ENCODE measurements around the gene SLC38A10.
A peak's percentile ranks its signal among the peaks of the same experiment; 100 is the strongest.

The SLC38A10 gene

GRCh38 chr17:81253358-81254131 is 41.6 kb downstream of the SLC38A10 start:
- Histone ChIP-seq H3K4me1 (ENCODE audit: control insufficient read depth, insufficient read depth, low read length) (peaks cover 33% of the 10 kb centered on the region), H3K36me3 (ENCODE audit: control insufficient read depth, insufficient read depth, low read length, severe bottlenecking) (peaks cover 37% of the 10 kb centered on the region), H3K9ac (ENCODE audit: low read length) (no peak overlapping the region), H3K9me3 (ENCODE audit: control insufficient read depth, low read length) (no peaks in the 10 kb centered on the region), H3K4me3 (ENCODE audit: low read length) (no peak overlapping the region), H3K27me3 (replicated peaks; ENCODE audit: control insufficient read depth, insufficient read depth, low read length) (no peaks in the 10 kb centered on the region)
- DNase-seq (ENCODE audit: low read depth) = peak; percentile 64

GRCh38 chr17:81252987-81253329 is 42.1 kb downstream of the SLC38A10 start:
- peaks cover 33% of the 10 kb centered on the region for H3K4me1 ChIP-seq (ENCODE audit: control insufficient read depth, insufficient read depth, low read length)
- H3K36me3 ChIP-seq (ENCODE audit: control insufficient read depth, insufficient read depth, low read length, severe bottlenecking) = peaks cover 31% of the 10 kb centered on the region
- no peak for DNase-seq (ENCODE audit: low read depth)
- no peaks in the 10 kb centered on the region for H3K9me3 ChIP-seq (ENCODE audit: control insufficient read depth, low read length)
- H3K27me3 ChIP-seq (replicated peaks; ENCODE audit: control insufficient read depth, insufficient read depth, low read length) = no peaks in the 10 kb centered on the region
- H3K9ac ChIP-seq (ENCODE audit: low read length) = no peak overlapping the region
- H3K4me3 ChIP-seq (ENCODE audit: low read length) = no peak overlapping the region

- Histone ChIP-seq H3K4me1 (ENCODE audit: control insufficient read depth, insufficient read depth, low read length) (peaks cover 33% of the 10 kb centered on the region), H3K4me3 (ENCODE audit: low read length) (no peak overlapping the region), H3K9me3 (ENCODE audit: control insufficient read depth, low read length) (no peaks in the 10 kb centered on the region), H3K27me3 (replicated peaks; ENCODE audit: control insufficient read depth, insufficient read depth, low read length) (no peaks in the 10 kb centered on the region), H3K9ac (ENCODE audit: low read length) (no peak overlapping the region), H3K36me3 (ENCODE audit: control insufficient read depth, insufficient read depth, low read length, severe bottlenecking) (peaks cover 28% of the 10 kb centered on the region)
- DNase-seq (ENCODE audit: low read depth) = no peak
These were observed 42.7 kb downstream of the SLC38A10 start for GRCh38 chr17:81252326-81252986.

GRCh38 chr17:81251709-81252301 is 43.3 kb downstream of the SLC38A10 start:
- peaks cover 28% of the 10 kb centered on the region for H3K36me3 ChIP-seq (ENCODE audit: control insufficient read depth, insufficient read depth, low read length, severe bottlenecking)

GRCh38 chr17:81251094-81251708 is 43.9 kb downstream of the SLC38A10 start:
- no peaks in the 10 kb centered on the region for H3K9me3 ChIP-seq (ENCODE audit: control insufficient read depth, low read length)
- peaks cover 28% of the 10 kb centered on the region for H3K36me3 ChIP-seq (ENCODE audit: control insufficient read depth, insufficient read depth, low read length, severe bottlenecking)
- H3K4me3 ChIP-seq (ENCODE audit: low read length) = no peak overlapping the region
- DNase-seq (ENCODE audit: low read depth) = no peak
- peaks cover 22% of the 10 kb centered on the region for H3K4me1 ChIP-seq (ENCODE audit: control insufficient read depth, insufficient read depth, low read length)
- no peaks in the 10 kb centered on the region for H3K27me3 ChIP-seq (replicated peaks; ENCODE audit: control insufficient read depth, insufficient read depth, low read length)
- no peak overlapping the region for H3K9ac ChIP-seq (ENCODE audit: low read length)

More at GRCh38 chr17:81251709-81252301, 43.3 kb downstream of the SLC38A10 start:
- no peaks in the 10 kb centered on the region for H3K27me3 ChIP-seq (replicated peaks; ENCODE audit: control insufficient read depth, insufficient read depth, low read length)
- no peaks in the 10 kb centered on the region for H3K9me3 ChIP-seq (ENCODE audit: control insufficient read depth, low read length)
- H3K9ac ChIP-seq (ENCODE audit: low read length) = no peak overlapping the region
- H3K4me3 ChIP-seq (ENCODE audit: low read length) = no peak overlapping the region
- H3K4me1 ChIP-seq (ENCODE audit: control insufficient read depth, insufficient read depth, low read length) = peaks cover 28% of the 10 kb centered on the region
- no peak for DNase-seq (ENCODE audit: low read depth)

GRCh38 chr17:81250286-81251093 is 44.6 kb downstream of the SLC38A10 start:
- no peaks in the 10 kb centered on the region for H3K9me3 ChIP-seq (ENCODE audit: control insufficient read depth, low read length)
- no peak overlapping the region for H3K9ac ChIP-seq (ENCODE audit: low read length)
- no peak overlapping the region for H3K4me3 ChIP-seq (ENCODE audit: low read length)
- H3K4me1 ChIP-seq (ENCODE audit: control insufficient read depth, insufficient read depth, low read length) = peaks cover 15% of the 10 kb centered on the region
- DNase-seq (ENCODE audit: low read depth) = no peak
- H3K27me3 ChIP-seq (replicated peaks; ENCODE audit: control insufficient read depth, insufficient read depth, low read length) = no peaks in the 10 kb centered on the region
- peaks cover 33% of the 10 kb centered on the region for H3K36me3 ChIP-seq (ENCODE audit: control insufficient read depth, insufficient read depth, low read length, severe bottlenecking)

- Histone ChIP-seq H3K4me3 (ENCODE audit: low read length) (no peak overlapping the region), H3K27me3 (replicated peaks; ENCODE audit: control insufficient read depth, insufficient read depth, low read length) (no peaks in the 10 kb centered on the region), H3K4me1 (ENCODE audit: control insufficient read depth, insufficient read depth, low read length) (peaks cover 10% of the 10 kb centered on the region), H3K9me3 (ENCODE audit: control insufficient read depth, low read length) (no peaks in the 10 kb centered on the region), H3K36me3 (ENCODE audit: control insufficient read depth, insufficient read depth, low read length, severe bottlenecking) (peaks cover 33% of the 10 kb centered on the region), H3K9ac (ENCODE audit: low read length) (no peak overlapping the region)
- peak; percentile 15 for DNase-seq (ENCODE audit: low read depth)
These were observed 45.7 kb downstream of the SLC38A10 start for GRCh38 chr17:81249223-81250040.

GRCh38 chr17:81248649-81249048 is 46.5 kb downstream of the SLC38A10 start:
- Histone ChIP-seq H3K36me3 (ENCODE audit: control insufficient read depth, insufficient read depth, low read length, severe bottlenecking) (peaks cover 33% of the 10 kb centered on the region), H3K4me3 (ENCODE audit: low read length) (no peak overlapping the region), H3K9ac (ENCODE audit: low read length) (no peak overlapping the region), H3K27me3 (replicated peaks; ENCODE audit: control insufficient read depth, insufficient read depth, low read length) (no peaks in the 10 kb centered on the region), H3K9me3 (ENCODE audit: control insufficient read depth, low read length) (no peaks in the 10 kb centered on the region), H3K4me1 (ENCODE audit: control insufficient read depth, insufficient read depth, low read length) (peaks cover 5% of the 10 kb centered on the region)
- DNase-seq (ENCODE audit: low read depth) = no peak

- H3K27me3 ChIP-seq (replicated peaks; ENCODE audit: control insufficient read depth, insufficient read depth, low read length) = no peaks in the 10 kb centered on the region
- peaks cover 5% of the 10 kb centered on the region for H3K4me1 ChIP-seq (ENCODE audit: control insufficient read depth, insufficient read depth, low read length)
- peaks cover 33% of the 10 kb centered on the region for H3K36me3 ChIP-seq (ENCODE audit: control insufficient read depth, insufficient read depth, low read length, severe bottlenecking)
- H3K4me3 ChIP-seq (ENCODE audit: low read length) = no peak overlapping the region
- DNase-seq (ENCODE audit: low read depth) = no peak
- H3K9ac ChIP-seq (ENCODE audit: low read length) = no peak overlapping the region
- no peaks in the 10 kb centered on the region for H3K9me3 ChIP-seq (ENCODE audit: control insufficient read depth, low read length)
These were observed 47.6 kb downstream of the SLC38A10 start for GRCh38 chr17:81247339-81247990.
